HG02763 (cell line): ENCODE measurements around the gene LUC7L2.
"Not testable (repeated sequence)": the region's sequence is repeated elsewhere in the genome, so short reads cannot be mapped to it uniquely, and the experiment has no call there.

Source experiments
- ATAC-seq: cut with Tn5 transposase; IDR thresholded peaks from one replicate; pipeline ENCODE4 v1.9.1; 2021; ENCODE audit warnings: mild to moderate bottlenecking, moderate library complexity; ENCODE audit not compliant: unreplicated experiment

The LUC7L2 gene

GRCh38 chr7:139359366-139360209 is at the start of gene LUC7L2:
LUC7L2 (plus strand) TSS chr7:139359894; CDS start chr7:139360262, 368 bp downstream.
- peak; percentile 73 for ATAC-seq

GRCh38 chr7:139317939-139318505 is 41.7 kb upstream of the LUC7L2 start:
- ATAC-seq, result no peak

GRCh38 chr7:139321071-139321745 is 38.5 kb upstream of the LUC7L2 start:
- no peak for ATAC-seq

- not testable (repeated sequence) for ATAC-seq
Measured at GRCh38 chr7:139324709-139325108, 35.0 kb upstream of the LUC7L2 start.

- ATAC-seq, result no peak
Measured at GRCh38 chr7:139328375-139328774, 31.3 kb upstream of the LUC7L2 start.

- ATAC-seq, result no peak
Measured at GRCh38 chr7:139329119-139329518, 30.6 kb upstream of the LUC7L2 start.

- ATAC-seq, result no peak
Measured at GRCh38 chr7:139330333-139331030, 29.2 kb upstream of the LUC7L2 start.

GRCh38 chr7:139332697-139333359 is 26.9 kb upstream of the LUC7L2 start:
- ATAC-seq, result no peak

GRCh38 chr7:139333443-139333842 is 26.3 kb upstream of the LUC7L2 start:
- not testable (repeated sequence) for ATAC-seq

- ATAC-seq, result no peak
Measured at GRCh38 chr7:139334399-139335150, 25.1 kb upstream of the LUC7L2 start.

- ATAC-seq, result no peak
Measured at GRCh38 chr7:139339025-139339424, 20.7 kb upstream of the LUC7L2 start.

GRCh38 chr7:139339698-139340036 is 20.0 kb upstream of the LUC7L2 start:
- no peak for ATAC-seq

GRCh38 chr7:139340037-139340807 is 19.5 kb upstream of the LUC7L2 start:
- peak; percentile 87 for ATAC-seq

- ATAC-seq, result no peak
Measured at GRCh38 chr7:139340808-139341057, 19.0 kb upstream of the LUC7L2 start.

- peak; percentile 40 for ATAC-seq
Measured at GRCh38 chr7:139341058-139341775, 18.5 kb upstream of the LUC7L2 start, which contains the start of gene FMC1. FMC1 (plus strand) TSS chr7:139341337; CDS start chr7:139341385, 48 bp downstream.

- no peak for ATAC-seq
Measured at GRCh38 chr7:139341776-139342226, 17.9 kb upstream of the LUC7L2 start.

- no peak for ATAC-seq
Measured at GRCh38 chr7:139345042-139345441, 14.7 kb upstream of the LUC7L2 start.

- ATAC-seq, result no peak
Measured at GRCh38 chr7:139351027-139351426, 8.7 kb upstream of the LUC7L2 start.

- ATAC-seq, result no peak
Measured at GRCh38 chr7:139354729-139355128, 5.0 kb upstream of the LUC7L2 start.
